Measurements from ENCODE around the gene CSMD2.

DNA sequence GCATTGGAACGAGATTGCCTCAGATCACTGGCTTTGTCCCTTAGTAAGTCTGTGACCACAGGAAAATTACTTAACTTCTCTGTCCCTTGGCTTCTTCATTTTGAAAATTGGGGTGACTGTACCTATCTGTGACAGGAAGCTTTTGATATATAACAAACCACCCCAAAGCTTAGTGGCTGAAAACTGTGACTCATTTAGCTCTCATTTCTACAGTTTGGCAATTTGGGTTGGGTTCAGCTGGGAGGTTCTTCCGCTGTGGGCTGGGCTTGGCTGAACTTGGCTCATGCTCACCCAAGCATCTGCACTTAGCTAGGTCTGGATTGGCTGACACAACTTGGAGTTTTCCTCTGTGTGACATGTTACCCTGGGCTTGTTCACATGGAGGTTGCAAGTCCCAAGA lies 25.7 kb upstream of the CSMD2 start:
- TF ChIP-seq, protein P1, sequence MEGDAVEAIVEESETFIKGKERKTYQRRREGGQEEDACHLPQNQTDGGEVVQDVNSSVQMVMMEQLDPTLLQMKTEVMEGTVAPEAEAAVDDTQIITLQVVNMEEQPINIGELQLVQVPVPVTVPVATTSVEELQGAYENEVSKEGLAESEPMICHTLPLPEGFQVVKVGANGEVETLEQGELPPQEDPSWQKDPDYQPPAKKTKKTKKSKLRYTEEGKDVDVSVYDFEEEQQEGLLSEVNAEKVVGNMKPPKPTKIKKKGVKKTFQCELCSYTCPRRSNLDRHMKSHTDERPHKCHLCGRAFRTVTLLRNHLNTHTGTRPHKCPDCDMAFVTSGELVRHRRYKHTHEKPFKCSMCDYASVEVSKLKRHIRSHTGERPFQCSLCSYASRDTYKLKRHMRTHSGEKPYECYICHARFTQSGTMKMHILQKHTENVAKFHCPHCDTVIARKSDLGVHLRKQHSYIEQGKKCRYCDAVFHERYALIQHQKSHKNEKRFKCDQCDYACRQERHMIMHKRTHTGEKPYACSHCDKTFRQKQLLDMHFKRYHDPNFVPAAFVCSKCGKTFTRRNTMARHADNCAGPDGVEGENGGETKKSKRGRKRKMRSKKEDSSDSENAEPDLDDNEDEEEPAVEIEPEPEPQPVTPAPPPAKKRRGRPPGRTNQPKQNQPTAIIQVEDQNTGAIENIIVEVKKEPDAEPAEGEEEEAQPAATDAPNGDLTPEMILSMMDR (IDR thresholded peaks at IDR 0.05 in 4 of 5, conservative IDR thresholded peaks at IDR 0.05 in 1 of 5), result no peak
- no peak for TF ChIP-seq POLR2A (IDR thresholded peaks at IDR 0.05)

All from gastrocnemius medialis (tissue), 4 donors.